ENCODE measurements around the gene ADARB2. TPM values are rescaled to one million over a fixed set of nuclear protein-coding genes. Genes with fewer than 3 reads are reported as not detected.
"Not testable (repeated sequence)": the region's sequence is repeated elsewhere in the genome, so short reads cannot be mapped to it uniquely, and the experiment has no call there.

Gene ADARB2
- total RNA-seq, 2 experiments from 2014 or later = not detected

GRCh38 chr10:1423676-1424253 lies 313.6 kb downstream of the ADARB2 start:
- ChIA-PET POLR2A (no interaction called here), CTCF (interaction anchor here (0.5 kb wide), 1 partner anchor 798 kb away, joined by 4 read pairs; no protein-coding TSS in a partner anchor)

GRCh38 chr10:1422275-1422674 lies 315.1 kb downstream of the ADARB2 start:
- ChIA-PET CTCF (no interaction called here), POLR2A (no interaction called here)

DNA sequence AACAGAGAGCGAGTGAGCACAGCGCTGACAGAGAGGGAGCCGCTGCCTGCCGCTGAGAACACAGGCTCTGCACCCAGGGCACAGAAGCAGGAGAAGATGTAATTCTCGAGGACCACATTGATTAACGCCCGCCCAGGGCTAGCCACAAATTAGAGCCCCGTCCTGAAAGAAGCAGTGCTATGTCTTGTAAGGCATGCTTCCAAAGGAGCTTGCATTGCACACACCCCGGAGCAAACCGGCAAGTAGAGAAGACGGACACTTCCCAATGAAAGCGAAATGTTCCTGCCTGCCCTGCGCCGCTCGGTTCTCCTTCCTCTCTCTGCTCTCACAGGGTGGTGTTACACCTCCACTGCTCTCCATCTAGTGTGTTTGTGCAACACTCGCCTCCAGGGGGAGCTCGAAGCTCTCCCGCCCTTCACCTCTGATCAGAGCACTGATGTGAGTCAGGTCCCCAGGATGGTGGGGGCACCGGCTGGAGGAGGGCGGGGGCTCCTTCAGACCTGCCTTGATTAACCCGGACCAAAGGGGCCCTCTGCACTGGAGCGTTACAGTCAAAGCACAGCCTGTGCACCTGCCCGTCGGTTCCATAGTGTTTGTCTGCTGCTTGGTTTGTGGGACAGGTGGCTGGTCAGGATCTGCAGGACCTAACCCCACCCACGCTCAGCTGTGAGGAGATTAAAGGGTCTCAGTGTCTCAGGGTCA lies 316.5 kb downstream of the ADARB2 start:
- CTCF ChIA-PET = interaction anchor here (0.6 to 1.4 kb wide), 3 partner anchors 11 to 319 kb away, joined by 3 to 4 read pairs (median 3); no protein-coding TSS in a partner anchor
- POLR2A ChIA-PET = no interaction called here

DNA sequence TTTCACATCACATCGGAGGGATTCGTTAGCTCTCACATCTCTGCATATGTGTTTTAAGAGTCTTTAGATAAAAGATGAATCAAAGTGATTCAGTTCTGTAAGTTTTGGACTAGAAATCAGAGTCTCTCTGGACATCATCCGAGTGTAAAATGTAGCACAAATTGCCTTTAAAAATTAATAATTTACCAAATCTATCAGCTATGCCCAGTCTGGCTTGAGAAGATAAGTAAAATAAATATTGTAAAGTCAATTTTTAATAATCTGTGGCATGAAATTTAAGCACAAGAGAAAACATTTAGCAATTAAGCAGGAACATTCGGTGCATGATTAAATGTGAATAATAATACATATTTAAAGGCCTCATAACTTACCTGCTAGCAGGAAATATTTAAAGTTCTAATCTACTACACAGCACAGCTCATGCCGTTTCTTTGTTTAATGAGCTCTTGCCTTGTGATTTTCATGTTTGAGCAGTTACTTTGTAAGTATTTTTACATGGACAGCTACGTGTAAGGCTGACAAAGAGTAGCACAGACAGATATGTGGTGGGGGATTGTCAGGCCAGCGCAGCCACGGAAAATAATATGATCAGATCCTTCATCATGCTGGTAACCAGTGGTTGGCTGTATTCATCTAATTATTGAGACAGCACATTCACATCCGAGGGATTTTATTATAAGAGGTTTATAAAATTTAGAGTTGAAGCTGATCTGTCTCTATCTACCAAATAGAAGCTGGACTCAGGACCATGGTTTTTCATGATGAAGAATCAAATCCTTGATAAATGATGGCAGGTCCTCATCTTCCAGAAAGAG lies 317.3 kb downstream of the ADARB2 start:
- POLR2A ChIA-PET = no interaction called here
- CTCF ChIA-PET = interaction anchor here (0.6 to 1.4 kb wide), 3 partner anchors 12 to 318 kb away, joined by 3 to 4 read pairs (median 3); no protein-coding TSS in a partner anchor

GRCh38 chr10:1418031-1418550 lies 319.2 kb downstream of the ADARB2 start:
- ChIA-PET CTCF (no interaction called here), POLR2A (no interaction called here)

DNA sequence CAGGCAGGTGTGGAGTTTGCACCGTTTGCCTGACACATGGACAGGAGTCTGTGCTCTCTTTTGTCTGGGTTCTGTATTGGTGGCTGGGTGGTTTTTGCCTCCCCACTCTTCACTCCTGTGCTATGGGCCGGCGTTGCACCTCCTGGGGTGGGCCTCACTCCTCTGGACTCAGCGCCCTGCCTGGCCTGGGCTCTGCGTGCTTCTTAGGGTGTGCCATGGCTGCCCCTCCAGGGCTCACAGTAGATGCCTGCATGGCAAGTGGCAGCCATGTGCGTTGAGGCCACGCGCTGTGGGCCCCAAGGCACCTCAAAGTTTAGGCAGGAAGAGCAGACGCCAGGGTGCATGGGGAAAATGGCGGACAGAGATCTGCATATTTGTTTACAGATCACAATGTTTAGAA lies 319.8 kb downstream of the ADARB2 start:
- CTCF ChIA-PET = no interaction called here

DNA sequence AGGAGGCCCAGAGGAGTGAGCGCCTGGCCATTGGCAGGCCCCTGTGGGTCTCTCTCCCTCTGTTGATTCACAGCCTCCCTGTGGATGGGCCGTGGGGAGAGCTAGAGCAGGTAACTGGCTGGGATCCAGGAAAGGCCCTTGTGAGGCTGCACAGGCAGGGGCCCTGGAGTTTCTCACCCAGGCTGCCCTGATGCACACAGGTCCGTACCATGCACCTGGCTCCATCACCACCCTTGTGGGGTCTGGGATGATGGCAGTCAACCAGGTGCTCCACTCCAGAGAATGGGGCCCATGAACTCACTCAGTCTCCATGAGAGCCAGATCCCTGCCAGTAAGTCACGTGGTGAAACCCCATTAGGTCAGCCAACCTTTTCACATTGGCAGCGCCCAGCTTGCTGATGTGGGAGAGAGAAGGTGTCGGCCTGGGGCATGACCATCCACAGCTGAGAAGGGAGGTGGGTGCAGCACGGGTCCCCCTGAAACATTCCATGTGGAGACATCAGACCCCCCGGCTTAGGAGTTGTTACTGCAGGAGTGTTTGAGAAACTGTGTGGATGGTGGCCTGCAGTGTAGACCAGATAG lies 320.8 kb downstream of the ADARB2 start:
- POLR2A ChIA-PET = no interaction called here
- CTCF ChIA-PET = no interaction called here

More for the DNA sequence above, 319.8 kb downstream of the ADARB2 start:
- POLR2A ChIA-PET = no interaction called here

GRCh38 chr10:1414893-1415292 lies 322.4 kb downstream of the ADARB2 start:
- POLR2A ChIA-PET = no interaction called here
- CTCF ChIA-PET = no interaction called here

- CTCF ChIA-PET, POLR2A ChIA-PET: not testable (repeated sequence)
Measured at GRCh38 chr10:1414346-1414745, 323.0 kb downstream of the ADARB2 start.

DNA sequence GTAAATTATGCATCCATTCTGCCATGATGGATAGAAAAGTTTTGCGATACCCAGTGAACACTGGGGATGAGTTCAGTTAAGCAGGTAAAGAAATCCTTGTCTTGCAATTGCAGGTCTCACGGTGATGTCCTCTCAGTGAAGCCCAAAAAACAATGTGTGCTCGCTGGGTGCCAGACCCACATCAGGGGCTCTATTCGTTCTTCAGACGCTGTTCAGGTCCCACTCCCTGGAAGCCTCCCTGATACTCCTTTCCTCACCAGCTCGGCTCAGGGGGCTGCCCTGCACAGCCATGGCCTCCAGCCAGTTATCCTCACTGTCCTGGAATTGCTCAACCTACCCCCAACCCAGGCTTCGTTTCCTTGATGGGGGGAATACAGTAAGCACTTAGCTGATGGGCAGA lies 323.5 kb downstream of the ADARB2 start:
- POLR2A ChIA-PET = no interaction called here
- CTCF ChIA-PET = no interaction called here

DNA sequence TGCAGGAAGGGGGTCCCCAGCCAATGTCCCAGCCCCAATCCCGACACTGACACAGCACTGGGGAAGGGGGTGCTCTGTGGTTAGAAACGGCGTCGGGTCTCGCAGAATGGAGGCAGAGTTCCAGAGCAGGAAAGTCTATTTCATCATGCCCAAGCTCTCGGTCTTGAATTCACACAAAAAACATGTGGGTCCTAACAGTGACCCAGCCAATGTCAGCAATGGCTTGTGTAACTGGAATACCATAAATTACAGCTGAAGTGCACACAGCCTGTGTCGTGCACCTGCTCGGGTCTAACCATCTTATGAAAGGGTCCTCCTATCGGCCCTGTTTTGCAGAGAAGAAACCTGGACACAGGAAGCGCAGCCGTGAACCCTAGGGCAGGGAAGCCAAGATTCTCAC lies 324.1 kb downstream of the ADARB2 start:
- CTCF ChIA-PET = no interaction called here
- POLR2A ChIA-PET = no interaction called here

GRCh38 chr10:1412531-1413189 lies 324.7 kb downstream of the ADARB2 start:
- POLR2A ChIA-PET = no interaction called here
- CTCF ChIA-PET = no interaction called here

- POLR2A ChIA-PET = no interaction called here
- CTCF ChIA-PET = no interaction called here
Measured at GRCh38 chr10:1411956-1412355, 325.4 kb downstream of the ADARB2 start.

DNA sequence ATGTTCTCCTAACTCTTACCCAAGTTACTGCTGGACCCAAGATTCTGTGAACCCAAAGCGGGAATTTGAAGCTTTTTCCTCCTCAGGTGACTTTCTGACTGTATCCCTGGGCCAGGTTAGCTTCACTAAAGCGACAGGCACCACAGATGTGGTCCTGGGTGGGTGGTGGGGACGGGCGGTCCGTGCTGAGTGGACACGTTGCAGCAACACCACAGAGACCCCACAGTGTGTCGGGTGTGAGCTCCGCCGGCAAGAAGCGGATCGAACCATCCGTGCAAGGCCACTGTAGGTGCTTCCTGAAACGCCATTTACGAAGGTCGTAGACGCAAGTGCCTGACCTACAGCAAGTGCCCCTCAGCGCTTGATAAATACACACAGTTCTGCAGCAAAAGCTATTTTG lies 325.9 kb downstream of the ADARB2 start:
- POLR2A ChIA-PET = no interaction called here
- CTCF ChIA-PET = no interaction called here

DNA sequence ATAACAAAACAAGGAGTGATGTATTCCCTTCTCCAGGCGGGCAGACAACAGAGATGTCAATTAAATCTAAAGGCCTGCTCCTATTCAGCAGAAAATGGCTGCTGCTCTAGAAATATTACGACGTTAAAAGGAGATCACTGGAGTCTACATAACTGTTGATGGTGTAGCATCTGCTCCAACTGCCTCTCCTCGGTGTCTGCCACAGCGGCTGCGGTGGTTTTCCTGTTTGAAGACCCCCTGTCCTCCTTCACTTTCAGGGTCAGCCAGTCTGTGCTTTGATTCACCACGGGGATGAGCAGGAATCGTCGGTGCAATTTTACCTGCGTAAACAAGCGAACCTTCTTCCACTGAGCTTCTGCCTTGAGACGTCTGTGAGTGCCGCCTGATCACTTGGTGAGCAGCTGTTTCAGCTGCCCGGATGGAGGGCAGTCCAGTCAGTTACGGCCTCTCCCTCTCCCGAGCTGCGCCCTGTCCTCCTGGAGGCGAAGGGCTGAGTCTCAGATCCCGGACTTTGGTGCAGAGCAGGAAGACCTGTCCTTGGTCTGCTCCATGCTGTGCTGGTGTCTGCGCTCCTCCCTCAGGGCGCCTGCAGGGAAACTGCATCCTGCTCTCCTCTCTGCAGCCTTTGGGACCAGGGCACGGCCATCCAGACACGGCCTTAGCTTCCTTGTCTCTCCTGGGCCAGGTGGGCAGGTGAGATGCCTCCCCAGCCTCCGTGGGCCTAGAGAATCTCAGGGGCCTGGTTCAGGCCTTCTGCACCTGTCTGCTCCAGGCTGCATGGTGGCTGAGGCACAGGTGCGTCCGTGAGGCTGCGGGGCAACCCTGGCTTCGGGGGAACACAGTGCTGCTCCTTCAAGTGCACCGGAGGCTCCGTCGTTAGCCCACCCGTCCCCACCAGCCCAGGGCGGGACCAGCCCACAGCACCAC lies 326.6 kb downstream of the ADARB2 start:
- CTCF ChIA-PET = no interaction called here
- POLR2A ChIA-PET = no interaction called here

DNA sequence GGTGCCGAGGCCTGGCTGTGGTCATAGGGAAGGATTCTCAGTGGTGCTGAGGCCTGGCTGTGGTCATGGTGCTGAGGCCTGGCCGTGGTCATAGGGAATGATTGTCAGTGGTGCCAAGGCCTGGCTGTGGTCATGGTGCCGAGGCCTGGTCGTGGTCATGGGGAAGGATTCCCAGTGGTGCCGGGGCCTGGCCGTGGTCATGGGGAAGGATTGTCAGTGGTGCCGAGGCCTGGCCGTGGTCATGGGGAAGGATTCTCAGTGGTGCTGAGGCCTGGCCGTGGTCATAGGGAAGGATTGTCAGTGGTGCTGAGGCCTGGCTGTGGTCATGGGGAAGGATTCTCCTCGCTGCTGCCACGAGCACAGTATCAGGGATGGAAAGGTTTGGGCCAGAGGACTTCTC lies 327.3 kb downstream of the ADARB2 start:
- ChIA-PET CTCF (no interaction called here), POLR2A (no interaction called here)

DNA sequence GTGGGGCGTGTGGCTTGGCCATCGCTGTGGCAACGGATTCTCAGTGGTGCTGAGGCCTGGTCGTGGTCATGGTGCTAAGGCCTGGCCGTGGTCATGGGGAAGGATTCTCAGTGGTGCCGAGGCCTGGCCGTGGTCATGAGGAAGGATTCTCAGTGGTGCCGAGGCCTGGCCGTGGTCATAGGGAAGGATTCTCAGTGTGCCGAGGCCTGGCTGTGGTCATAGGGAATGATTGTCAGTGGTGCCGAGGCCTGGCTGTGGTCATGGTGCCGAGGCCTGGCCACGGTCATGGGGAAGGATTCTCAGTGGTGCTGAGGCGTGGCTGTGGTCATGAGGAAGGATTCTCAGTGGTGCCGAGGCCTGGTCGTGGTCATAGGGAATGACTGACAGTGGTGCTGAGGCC lies 327.9 kb downstream of the ADARB2 start:
- ChIA-PET POLR2A (no interaction called here), CTCF (no interaction called here)

DNA sequence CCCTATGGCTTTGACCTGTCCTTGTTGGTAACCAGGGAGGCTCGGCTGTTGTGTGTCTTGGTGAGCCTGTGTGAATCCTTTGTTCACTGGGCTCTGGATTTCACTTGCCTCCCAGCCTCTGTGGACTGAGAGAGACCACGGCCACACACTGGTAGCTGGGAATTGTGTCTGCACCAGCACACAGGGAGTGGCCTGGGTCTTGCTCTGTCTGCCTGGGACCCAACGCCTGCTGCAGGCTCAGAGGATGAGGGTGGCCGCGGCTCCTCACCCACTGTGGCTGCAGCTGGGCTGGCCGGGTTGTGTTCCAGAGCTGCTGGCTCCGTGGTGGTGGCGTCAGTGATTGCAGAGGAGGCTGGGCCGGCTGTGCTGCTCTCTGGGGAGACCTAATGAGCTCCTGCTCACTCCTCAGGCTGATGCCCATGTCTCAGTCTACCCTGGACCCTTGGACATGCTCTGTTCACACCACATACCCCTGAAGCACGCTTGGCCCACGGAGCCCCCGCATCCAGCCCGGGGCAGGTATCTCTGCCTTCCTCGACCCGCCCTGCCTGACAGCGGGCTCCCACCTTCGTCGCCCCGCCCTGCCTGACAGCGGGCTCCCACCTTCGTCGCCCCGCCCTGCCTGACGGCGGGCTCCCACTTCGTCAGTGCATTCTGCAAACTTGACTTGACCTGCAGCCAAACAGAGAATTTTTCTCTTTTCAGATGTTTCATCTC lies 328.5 kb downstream of the ADARB2 start:
- CTCF ChIA-PET = no interaction called here
- POLR2A ChIA-PET = no interaction called here

Data from activated CD8-positive, alpha-beta memory T cell treated with anti-CD3 and anti-CD28 coated beads for 36 hours (primary cell).